C4-2B (cell line): ENCODE results near the gene OTUD7B.
A peak's percentile ranks its signal among the peaks of the same experiment; 100 is the strongest.
"Not testable (repeated sequence)": the region's sequence is repeated elsewhere in the genome, so short reads cannot be mapped to it uniquely, and the experiment has no call there.

ENCODE experiments used
- H3K27ac ChIP-seq: fragments of 450-650 bp; 2 replicates; pipeline ENCODE4 v1.5.1; 2017
- ZFX ChIP-seq: fragments of 450-650 bp; IDR thresholded peaks from 2 replicates; pipeline ENCODE4 v1.6.1; 2017
- TF ChIP-seq, protein P1 (sequence below): fragments of 450-650 bp; conservative IDR thresholded peaks from 2 replicates; pipeline ENCODE4 v1.5.1; 2017; ENCODE audit warnings: mild to moderate bottlenecking

Gene OTUD7B

DNA sequence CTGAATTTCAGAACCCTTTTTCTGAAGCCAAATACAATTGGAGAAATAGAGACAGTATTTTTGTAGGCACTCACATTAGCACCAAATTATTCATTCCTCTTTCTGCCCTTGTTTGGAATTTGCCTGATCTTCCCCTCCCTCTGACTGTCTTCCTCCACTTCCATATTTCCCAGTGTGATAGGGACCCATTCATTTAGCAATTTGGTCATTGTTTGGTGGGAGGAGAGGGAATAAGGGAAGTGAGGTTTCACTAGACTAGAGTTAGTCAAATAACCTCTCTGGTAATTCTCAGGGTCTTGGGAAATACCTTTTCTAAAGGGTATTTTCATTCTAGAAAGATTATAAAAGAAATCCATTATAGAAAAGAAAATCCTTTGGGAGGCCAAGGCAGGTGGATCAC lies 42.9 kb downstream of the OTUD7B start:
- no peak for TF ChIP-seq ZFX
- TF ChIP-seq, protein P1, sequence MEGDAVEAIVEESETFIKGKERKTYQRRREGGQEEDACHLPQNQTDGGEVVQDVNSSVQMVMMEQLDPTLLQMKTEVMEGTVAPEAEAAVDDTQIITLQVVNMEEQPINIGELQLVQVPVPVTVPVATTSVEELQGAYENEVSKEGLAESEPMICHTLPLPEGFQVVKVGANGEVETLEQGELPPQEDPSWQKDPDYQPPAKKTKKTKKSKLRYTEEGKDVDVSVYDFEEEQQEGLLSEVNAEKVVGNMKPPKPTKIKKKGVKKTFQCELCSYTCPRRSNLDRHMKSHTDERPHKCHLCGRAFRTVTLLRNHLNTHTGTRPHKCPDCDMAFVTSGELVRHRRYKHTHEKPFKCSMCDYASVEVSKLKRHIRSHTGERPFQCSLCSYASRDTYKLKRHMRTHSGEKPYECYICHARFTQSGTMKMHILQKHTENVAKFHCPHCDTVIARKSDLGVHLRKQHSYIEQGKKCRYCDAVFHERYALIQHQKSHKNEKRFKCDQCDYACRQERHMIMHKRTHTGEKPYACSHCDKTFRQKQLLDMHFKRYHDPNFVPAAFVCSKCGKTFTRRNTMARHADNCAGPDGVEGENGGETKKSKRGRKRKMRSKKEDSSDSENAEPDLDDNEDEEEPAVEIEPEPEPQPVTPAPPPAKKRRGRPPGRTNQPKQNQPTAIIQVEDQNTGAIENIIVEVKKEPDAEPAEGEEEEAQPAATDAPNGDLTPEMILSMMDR = no peak
- H3K27ac ChIP-seq = no peak overlapping the region

DNA sequence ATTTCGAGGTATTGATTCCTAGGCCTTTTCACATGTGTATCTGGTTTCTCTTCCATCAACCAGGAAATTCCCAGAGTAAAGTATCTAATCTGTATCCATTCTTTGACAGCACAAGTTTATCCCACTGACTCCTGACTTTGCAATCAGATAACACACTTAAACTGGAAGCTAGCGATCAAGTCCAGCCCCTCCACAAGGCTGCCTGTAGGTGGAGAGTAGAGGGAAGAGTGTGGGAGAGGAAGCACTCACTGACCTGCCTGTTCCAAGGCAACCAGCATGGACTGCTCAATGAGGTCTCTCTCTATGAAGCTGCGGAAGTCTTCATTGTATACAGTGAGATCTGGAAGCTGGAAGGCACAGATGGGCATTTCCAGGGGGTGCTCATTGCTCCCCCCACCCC lies 43.5 kb downstream of the OTUD7B start:
- TF ChIP-seq, protein P1 = no peak
- no peak for TF ChIP-seq ZFX
- H3K27ac ChIP-seq = no peak overlapping the region

DNA sequence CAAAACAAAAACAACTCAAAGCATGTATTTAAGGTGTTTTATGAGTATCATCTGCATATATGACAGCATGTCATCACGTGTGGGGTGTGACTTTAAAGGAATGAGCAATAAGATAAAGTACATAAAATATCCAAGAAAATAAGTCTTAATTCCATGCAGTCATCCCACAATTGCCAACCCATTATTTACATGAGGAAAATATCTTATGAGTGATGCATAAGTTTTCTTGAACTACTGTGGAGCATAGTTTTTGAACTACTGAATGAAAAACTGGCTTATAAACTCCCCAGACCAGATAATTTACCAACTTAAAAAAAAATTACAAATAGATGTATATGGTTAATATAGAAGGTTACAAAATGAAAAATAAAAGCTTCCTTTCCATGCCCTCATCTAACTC lies 44.1 kb downstream of the OTUD7B start:
- TF ChIP-seq ZFX = no peak
- TF ChIP-seq, protein P1 = no peak
- H3K27ac ChIP-seq = no peak overlapping the region

DNA sequence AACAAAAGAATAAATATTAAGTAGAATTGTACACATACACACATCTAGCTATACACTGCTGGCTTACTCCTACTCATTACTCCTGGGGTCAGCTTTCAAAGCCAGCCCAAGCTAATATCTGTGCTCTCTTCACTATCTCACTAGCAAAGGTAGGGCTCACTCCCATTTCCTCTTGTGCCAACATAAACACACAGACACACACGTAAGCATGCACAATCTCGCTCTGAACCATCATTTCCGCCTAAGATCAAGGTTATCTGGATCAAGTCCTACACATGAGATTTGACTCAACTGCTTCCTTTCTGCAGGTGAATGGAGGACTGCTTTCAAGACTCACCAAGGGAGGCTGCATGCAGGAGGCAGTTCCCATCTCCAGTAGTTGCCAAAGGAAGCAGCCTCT lies 45.1 kb downstream of the OTUD7B start:
- no peak overlapping the region for H3K27ac ChIP-seq
- TF ChIP-seq ZFX = no peak

DNA sequence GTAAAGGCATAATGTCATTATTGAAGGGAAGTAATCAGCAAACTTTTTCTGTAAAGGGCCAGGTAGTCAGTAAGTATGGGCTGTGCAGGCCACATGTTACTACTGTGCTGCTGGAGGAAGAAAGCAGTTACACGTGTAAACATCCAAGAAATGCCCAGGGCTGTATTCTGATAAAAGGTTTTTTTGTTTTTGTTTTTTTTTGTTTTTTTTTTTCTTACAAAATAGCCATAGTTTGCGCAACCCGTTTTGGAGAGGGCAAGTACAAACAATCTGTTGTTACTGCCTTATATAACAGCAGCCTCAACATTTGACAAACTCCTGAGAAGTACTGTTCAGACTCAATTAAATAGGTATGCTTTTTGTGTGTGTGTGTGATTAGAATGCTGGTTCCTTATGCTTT lies 47.2 kb downstream of the OTUD7B start:
- no peak overlapping the region for H3K27ac ChIP-seq
- no peak for TF ChIP-seq ZFX
- TF ChIP-seq, protein P1 = no peak

DNA sequence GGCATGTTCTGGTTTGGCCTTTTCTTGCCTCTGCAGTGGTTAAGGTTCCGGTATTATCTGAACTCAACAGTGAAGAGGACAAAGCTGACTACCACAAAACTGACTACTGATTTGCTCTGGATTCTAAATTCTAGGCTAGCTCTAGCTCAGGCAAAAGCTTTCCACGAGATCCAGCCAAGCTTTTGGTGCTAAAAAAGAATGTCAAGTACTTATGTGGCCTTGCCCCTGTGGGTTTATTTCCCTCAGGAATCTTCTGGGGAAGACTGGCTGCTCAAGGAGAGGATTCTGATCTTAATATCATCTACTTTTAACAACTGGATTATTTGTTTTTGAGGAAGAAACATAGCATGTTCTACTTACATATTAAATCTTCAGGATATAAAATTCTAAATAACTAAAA lies 47.8 kb downstream of the OTUD7B start:
- TF ChIP-seq, protein P1 = no peak
- TF ChIP-seq ZFX = no peak
- no peak overlapping the region for H3K27ac ChIP-seq

DNA sequence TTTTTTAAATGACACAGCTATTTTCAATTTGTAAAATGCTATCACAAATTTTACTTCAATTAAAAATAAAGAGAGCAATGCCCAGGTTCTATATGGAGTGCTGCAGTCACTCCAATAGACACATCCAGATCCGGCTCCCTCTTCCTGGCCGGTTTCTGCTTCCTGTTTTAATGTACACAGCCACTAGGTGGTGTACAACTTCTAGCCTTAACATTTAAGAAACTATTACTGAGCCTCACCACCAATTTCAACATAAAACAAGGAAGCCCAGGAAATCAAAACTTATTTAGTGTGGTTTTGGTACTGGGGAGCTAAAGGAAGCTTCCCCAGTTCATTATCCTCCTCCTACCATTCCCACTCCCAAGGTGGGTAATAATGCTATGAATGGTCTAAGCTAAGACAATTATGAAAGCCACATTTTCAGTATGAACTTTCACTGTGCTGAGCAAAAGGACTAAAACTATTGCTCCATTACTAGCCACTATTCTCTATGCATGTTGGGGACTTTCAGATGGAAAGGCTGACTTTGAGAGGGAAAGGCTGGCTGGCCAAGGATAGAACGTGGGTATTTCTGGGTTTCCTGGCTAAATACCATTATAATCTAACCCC lies 48.4 kb downstream of the OTUD7B start:
- H3K27ac ChIP-seq = no peak overlapping the region
- TF ChIP-seq, protein P1 = peak; percentile 89
- TF ChIP-seq ZFX = no peak

DNA sequence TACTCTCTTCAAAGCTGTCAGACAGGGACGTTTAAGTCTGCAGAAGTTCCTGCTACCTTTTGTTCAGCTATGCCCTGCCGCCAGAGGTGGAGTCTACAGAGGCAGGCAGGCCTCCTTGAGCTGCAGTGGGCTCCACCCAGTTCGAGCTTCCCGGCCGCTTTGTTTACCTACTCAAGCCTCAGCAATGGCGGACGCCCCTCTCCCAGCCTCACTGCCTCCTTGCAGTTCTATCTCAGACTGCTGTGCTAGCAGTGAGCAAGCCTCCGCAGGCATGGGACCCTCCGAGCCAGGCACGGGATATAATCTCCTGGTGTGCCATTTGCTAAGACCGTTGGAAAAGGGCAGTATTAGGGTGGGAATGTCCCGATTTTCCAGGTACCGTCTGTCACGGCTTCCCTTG lies 53.0 kb downstream of the OTUD7B start:
- H3K27ac ChIP-seq = not testable (repeated sequence)
